Activated CD8-positive, alpha-beta T cell treated with anti-CD3 and anti-CD28 coated beads for 36 hours (primary cell): ENCODE measurements around the gene DDX19B. TPM values are rescaled to one million over a fixed set of nuclear protein-coding genes. Genes with fewer than 3 reads are reported as not detected.

ENCODE experiments used
- ATAC-seq: fragments of 200-7000 bp; cut with Tn5 transposase; one replicate; pipeline ENCODE4 v1.10.0; 2021; ENCODE audit warnings: mild to moderate bottlenecking, moderate library complexity
- CTCF ChIA-PET: fragments of 350-600 bp; sonication (Branson Sonifier 250); formaldehyde crosslinking; loops from one replicate; lab custom pipeline; 2021; ENCODE audit warnings: antibody characterized with exemption; lab: Charles Lee
- POLR2A ChIA-PET: fragments of 350-600 bp; sonication (Branson Sonifier 250); formaldehyde crosslinking; loops from one replicate; lab custom pipeline; 2021; ENCODE audit warnings: antibody characterized with exemption; lab: Charles Lee
- DNase-seq: peaks from one replicate; pipeline ENCODE4 v3.0.0-alpha.2; 2020
- H3K27ac Mint-ChIP-seq: one replicate; pipeline ENCODE4 v1.8.0; 2021; ENCODE audit warnings: mild to moderate bottlenecking, mixed read lengths
- H3K27me3 Mint-ChIP-seq: one replicate; pipeline ENCODE4 v1.8.0; 2021; ENCODE audit warnings: mixed read lengths
- H3K36me3 Mint-ChIP-seq: one replicate; pipeline ENCODE4 v1.8.0; 2021; ENCODE audit warnings: low read depth, mixed read lengths
- H3K4me1 Mint-ChIP-seq: one replicate; pipeline ENCODE4 v1.8.0; 2021; ENCODE audit warnings: low read depth, mixed read lengths
- H3K4me3 Mint-ChIP-seq: one replicate; pipeline ENCODE4 v1.8.0; 2021; ENCODE audit warnings: mild to moderate bottlenecking, moderate library complexity, mixed read lengths
- H3K9me3 Mint-ChIP-seq: one replicate; pipeline ENCODE4 v1.8.0; 2021; ENCODE audit warnings: mixed read lengths
- CTCF ChIP-seq: fragments of 200-600 bp; IDR thresholded peaks from one replicate; pipeline ENCODE4 v1.8.0; 2022; ENCODE audit warnings: antibody characterized with exemption, mild to moderate bottlenecking
- intact Hi-C: fragments of 100-400 bp; cut with micrococcal nuclease; formaldehyde crosslinking; loops from one replicate; pipeline ENCODE4 v1.10.0; 2022
- total RNA-seq, 2 experiments: library from RNA; stranded (reverse); gene quantifications; one replicate each; pipeline ENCODE4 v1.2.3, GENCODE V29; 2021

Gene DDX19B
- total RNA-seq, 2 experiments from 2014 or later, result 34.8 to 42.2 TPM

- intact Hi-C loops, result loop anchor here (10.0 kb wide), 1 partner anchor 51 kb away; the partner anchor contains the start of gene DDX19B
Observed at GRCh38 chr16:70345840-70346239, 46.9 kb downstream of the DDX19B start.

GRCh38 chr16:70348991-70349390 lies 50.0 kb downstream of the DDX19B start:
- DNase-seq (no peak), ATAC-seq (no peak)
- Mint-ChIP-seq H3K27me3 (no peaks in the 10 kb centered on the region), H3K4me3 (no peak overlapping the region), H3K4me1 (peaks cover 37% of the 10 kb centered on the region), H3K9me3 (no peaks in the 10 kb centered on the region), H3K27ac (no peak overlapping the region), H3K36me3 (peaks cover 28% of the 10 kb centered on the region)
- TF ChIP-seq CTCF, result no peak
- POLR2A ChIA-PET, result interaction anchor here (1.1 to 1.7 kb wide), 2 partner anchors 31 to 60 kb away, joined by 4 to 7 read pairs; partner anchors contain the start of gene AARS1
- intact Hi-C loops, result loop anchor here (10.0 kb wide), 1 partner anchor 54 kb away; the partner anchor contains the start of gene DDX19B
- CTCF ChIA-PET, result no interaction called here

More at GRCh38 chr16:70345840-70346239, 46.9 kb downstream of the DDX19B start:
- DNase-seq (no peak), ATAC-seq (no peak)
- peak overlapping the region; percentile 98 for H3K27ac Mint-ChIP-seq
- TF ChIP-seq CTCF, result no peak
- no peaks in the 10 kb centered on the region for H3K27me3 Mint-ChIP-seq
- H3K9me3 Mint-ChIP-seq, result no peaks in the 10 kb centered on the region
- ChIA-PET POLR2A (interaction anchor here (0.6 to 3.5 kb wide), 21 partner anchors 9 to 257 kb away, joined by 3 to 32 read pairs (median 3); partner anchors contain the start of genes AARS1, COG4, DDX19B and ST3GAL2), CTCF (interaction anchor here (1.1 to 1.7 kb wide), 4 partner anchors 15 to 94 kb away, joined by 3 to 9 read pairs (median 4); no protein-coding TSS in a partner anchor)
- H3K4me1 Mint-ChIP-seq, result peaks cover 37% of the 10 kb centered on the region
- H3K4me3 Mint-ChIP-seq, result peak overlapping the region; percentile 100
- peaks cover 21% of the 10 kb centered on the region for H3K36me3 Mint-ChIP-seq

- ATAC-seq (no peak), DNase-seq (peak; percentile 24)
- TF ChIP-seq CTCF, result no peak
- ChIA-PET POLR2A (interaction anchor here (1.1 to 1.7 kb wide), 2 partner anchors 30 to 61 kb away, joined by 4 to 7 read pairs; partner anchors contain the start of gene AARS1), CTCF (interaction anchor here (1.5 kb wide), 1 partner anchor 128 kb away, joined by 4 read pairs; no protein-coding TSS in a partner anchor)
- Mint-ChIP-seq H3K27me3 (no peaks in the 10 kb centered on the region), H3K4me3 (no peak overlapping the region), H3K9me3 (no peaks in the 10 kb centered on the region), H3K4me1 (peaks cover 37% of the 10 kb centered on the region), H3K36me3 (peaks cover 33% of the 10 kb centered on the region), H3K27ac (peak overlapping the region; percentile 67)
- intact Hi-C loops, result loop anchor here (10.0 kb wide), 1 partner anchor 55 kb away; the partner anchor contains the start of gene DDX19B
Observed at GRCh38 chr16:70349783-70350182, 50.8 kb downstream of the DDX19B start.

GRCh38 chr16:70359552-70359951 lies 60.6 kb downstream of the DDX19B start:
- Mint-ChIP-seq H3K4me1 (no peaks in the 10 kb centered on the region), H3K9me3 (no peaks in the 10 kb centered on the region), H3K36me3 (peaks cover 33% of the 10 kb centered on the region), H3K4me3 (no peak overlapping the region), H3K27ac (no peak overlapping the region), H3K27me3 (no peaks in the 10 kb centered on the region)
- ChIA-PET POLR2A (interaction anchor here (0.8 to 3.4 kb wide), 3 partner anchors 9 to 21 kb away, joined by 3 to 13 read pairs (median 11); partner anchors contain the start of gene DDX19A), CTCF (interaction anchor here (1.1 to 3.8 kb wide), 4 partner anchors 9 to 169 kb away, joined by 3 to 17 read pairs (median 4); no protein-coding TSS in a partner anchor)
- intact Hi-C loops, result no loop called here
- no peak for TF ChIP-seq CTCF
- ATAC-seq (no peak), DNase-seq (no peak)

- no peaks in the 10 kb centered on the region for H3K27me3 Mint-ChIP-seq
- H3K4me3 Mint-ChIP-seq, result no peak overlapping the region
- no peaks in the 10 kb centered on the region for H3K4me1 Mint-ChIP-seq
- CTCF ChIA-PET, result interaction anchor here (1.9 kb wide), 1 partner anchor 16 kb away, joined by 5 read pairs; no protein-coding TSS in a partner anchor
- DNase-seq (no peak), ATAC-seq (no peak)
- intact Hi-C loops, result no loop called here
- H3K9me3 Mint-ChIP-seq, result no peaks in the 10 kb centered on the region
- POLR2A ChIA-PET, result interaction anchor here (0.5 to 1.8 kb wide), 3 partner anchors 11 to 128 kb away, joined by 3 to 4 read pairs (median 3); no protein-coding TSS in a partner anchor
- TF ChIP-seq CTCF, result no peak
- no peak overlapping the region for H3K27ac Mint-ChIP-seq
- H3K36me3 Mint-ChIP-seq, result peaks cover 32% of the 10 kb centered on the region
Observed at GRCh38 chr16:70364399-70364798, 65.4 kb downstream of the DDX19B start.
